Measurements from ENCODE around the gene GPR68. TPM values are rescaled to one million over a fixed set of nuclear protein-coding genes. Genes with fewer than 3 reads are reported as not detected.

Gene GPR68
- total RNA-seq, 1 experiment from 2014 or later = 0.28 TPM

- CTCF ChIA-PET = no interaction called here
- no peak overlapping the region for H3K4me3 ChIP-seq (ENCODE audit: low read depth in 2 of 2, low read length in 2 of 2)
- ATAC-seq (no peak), DNase-seq (ENCODE audit: low read depth, low spot score) (no peak)
- H3K27ac ChIP-seq (ENCODE audit: low read length) = no peak overlapping the region
- no peaks in the 10 kb centered on the region; the same call in 1 of the 2 replicates for H3K27me3 ChIP-seq (ENCODE audit: control insufficient read depth, insufficient read depth, low read length)
- H3K36me3 ChIP-seq (ENCODE audit: control insufficient read depth, insufficient read depth, low read length) = no peaks in the 10 kb centered on the region
- in situ Hi-C loops (cut with HindIII; ENCODE audit: low pct_unique_long_range_greater_than_20kb, low sequenced_read_pairs) (no loop called here), intact Hi-C loops (cut with micrococcal nuclease; ENCODE audit: unreplicated experiment) (no loop called here)
- no peaks in the 10 kb centered on the region for H3K9me3 ChIP-seq (ENCODE audit: control insufficient read depth, insufficient read depth, low read depth, low read length)
- no peaks in the 10 kb centered on the region for H3K4me1 ChIP-seq (ENCODE audit: control insufficient read depth, insufficient read depth, low read length)
- TF ChIP-seq, protein P1, sequence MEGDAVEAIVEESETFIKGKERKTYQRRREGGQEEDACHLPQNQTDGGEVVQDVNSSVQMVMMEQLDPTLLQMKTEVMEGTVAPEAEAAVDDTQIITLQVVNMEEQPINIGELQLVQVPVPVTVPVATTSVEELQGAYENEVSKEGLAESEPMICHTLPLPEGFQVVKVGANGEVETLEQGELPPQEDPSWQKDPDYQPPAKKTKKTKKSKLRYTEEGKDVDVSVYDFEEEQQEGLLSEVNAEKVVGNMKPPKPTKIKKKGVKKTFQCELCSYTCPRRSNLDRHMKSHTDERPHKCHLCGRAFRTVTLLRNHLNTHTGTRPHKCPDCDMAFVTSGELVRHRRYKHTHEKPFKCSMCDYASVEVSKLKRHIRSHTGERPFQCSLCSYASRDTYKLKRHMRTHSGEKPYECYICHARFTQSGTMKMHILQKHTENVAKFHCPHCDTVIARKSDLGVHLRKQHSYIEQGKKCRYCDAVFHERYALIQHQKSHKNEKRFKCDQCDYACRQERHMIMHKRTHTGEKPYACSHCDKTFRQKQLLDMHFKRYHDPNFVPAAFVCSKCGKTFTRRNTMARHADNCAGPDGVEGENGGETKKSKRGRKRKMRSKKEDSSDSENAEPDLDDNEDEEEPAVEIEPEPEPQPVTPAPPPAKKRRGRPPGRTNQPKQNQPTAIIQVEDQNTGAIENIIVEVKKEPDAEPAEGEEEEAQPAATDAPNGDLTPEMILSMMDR (IDR thresholded peaks at IDR 0.05) = no peak
- TF ChIP-seq TCF7L2 (IDR thresholded peaks at IDR 0.05; ENCODE audit: low read depth, low read length) (no peak), POLR2AphosphoS5 (IDR thresholded peaks at IDR 0.05; ENCODE audit: low read depth, low read length) (no peak), SIN3A (IDR thresholded peaks at IDR 0.05; ENCODE audit: borderline replicate concordance, insufficient read depth, low read depth, low read length) (no peak)
- TF ChIP-seq, protein P2, sequence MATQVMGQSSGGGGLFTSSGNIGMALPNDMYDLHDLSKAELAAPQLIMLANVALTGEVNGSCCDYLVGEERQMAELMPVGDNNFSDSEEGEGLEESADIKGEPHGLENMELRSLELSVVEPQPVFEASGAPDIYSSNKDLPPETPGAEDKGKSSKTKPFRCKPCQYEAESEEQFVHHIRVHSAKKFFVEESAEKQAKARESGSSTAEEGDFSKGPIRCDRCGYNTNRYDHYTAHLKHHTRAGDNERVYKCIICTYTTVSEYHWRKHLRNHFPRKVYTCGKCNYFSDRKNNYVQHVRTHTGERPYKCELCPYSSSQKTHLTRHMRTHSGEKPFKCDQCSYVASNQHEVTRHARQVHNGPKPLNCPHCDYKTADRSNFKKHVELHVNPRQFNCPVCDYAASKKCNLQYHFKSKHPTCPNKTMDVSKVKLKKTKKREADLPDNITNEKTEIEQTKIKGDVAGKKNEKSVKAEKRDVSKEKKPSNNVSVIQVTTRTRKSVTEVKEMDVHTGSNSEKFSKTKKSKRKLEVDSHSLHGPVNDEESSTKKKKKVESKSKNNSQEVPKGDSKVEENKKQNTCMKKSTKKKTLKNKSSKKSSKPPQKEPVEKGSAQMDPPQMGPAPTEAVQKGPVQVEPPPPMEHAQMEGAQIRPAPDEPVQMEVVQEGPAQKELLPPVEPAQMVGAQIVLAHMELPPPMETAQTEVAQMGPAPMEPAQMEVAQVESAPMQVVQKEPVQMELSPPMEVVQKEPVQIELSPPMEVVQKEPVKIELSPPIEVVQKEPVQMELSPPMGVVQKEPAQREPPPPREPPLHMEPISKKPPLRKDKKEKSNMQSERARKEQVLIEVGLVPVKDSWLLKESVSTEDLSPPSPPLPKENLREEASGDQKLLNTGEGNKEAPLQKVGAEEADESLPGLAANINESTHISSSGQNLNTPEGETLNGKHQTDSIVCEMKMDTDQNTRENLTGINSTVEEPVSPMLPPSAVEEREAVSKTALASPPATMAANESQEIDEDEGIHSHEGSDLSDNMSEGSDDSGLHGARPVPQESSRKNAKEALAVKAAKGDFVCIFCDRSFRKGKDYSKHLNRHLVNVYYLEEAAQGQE (IDR thresholded peaks at IDR 0.05; ENCODE audit: insufficient read depth in 1 of 2, low read depth in 2 of 2, low read length in 1 of 2) = no peak
- POLR2A ChIA-PET = no interaction called here
- BruUV-seq (replicated peaks) = no TSS peak
Measured at GRCh38 chr14:91234791-91235114, 9.8 kb downstream of the GPR68 start.

GRCh38 chr14:91233936-91234790, 10.3 kb downstream of the GPR68 start:
- Histone ChIP-seq H3K36me3 (ENCODE audit: control insufficient read depth, insufficient read depth, low read length) (no peaks in the 10 kb centered on the region), H3K27me3 (ENCODE audit: control insufficient read depth, insufficient read depth, low read length) (no peaks in the 10 kb centered on the region; the same call in 1 of the 2 replicates), H3K27ac (ENCODE audit: low read length) (no peak overlapping the region), H3K4me3 (ENCODE audit: low read depth in 2 of 2, low read length in 2 of 2) (no peak overlapping the region), H3K4me1 (ENCODE audit: control insufficient read depth, insufficient read depth, low read length) (no peaks in the 10 kb centered on the region), H3K9me3 (ENCODE audit: control insufficient read depth, insufficient read depth, low read depth, low read length) (no peaks in the 10 kb centered on the region)
- intact Hi-C loops (cut with micrococcal nuclease; ENCODE audit: unreplicated experiment) = no loop called here
- in situ Hi-C loops (cut with HindIII; ENCODE audit: low pct_unique_long_range_greater_than_20kb, low sequenced_read_pairs) = no loop called here
- TF ChIP-seq POLR2AphosphoS5 (IDR thresholded peaks at IDR 0.05; ENCODE audit: low read depth, low read length) (no peak), SIN3A (IDR thresholded peaks at IDR 0.05; ENCODE audit: borderline replicate concordance, insufficient read depth, low read depth, low read length) (no peak), TCF7L2 (IDR thresholded peaks at IDR 0.05; ENCODE audit: low read depth, low read length) (no peak)
- TF ChIP-seq, protein P1 (IDR thresholded peaks at IDR 0.05) = no peak
- TF ChIP-seq, protein P2 (IDR thresholded peaks at IDR 0.05; ENCODE audit: insufficient read depth in 1 of 2, low read depth in 2 of 2, low read length in 1 of 2) = no peak
- no TSS peak for BruUV-seq (replicated peaks)
- ChIA-PET POLR2A (no interaction called here), CTCF (no interaction called here)
- DNase-seq (ENCODE audit: low read depth, low spot score) (no peak), ATAC-seq (no peak)

All from Panc1 (cell line).